Pulmonary artery endothelial cell (primary cell): Measurements from ENCODE around the gene NRG2. TPM values are rescaled to one million over a fixed set of nuclear protein-coding genes. Genes with fewer than 3 reads are reported as not detected.

Source experiments
- DNase-seq: peaks from one replicate; pipeline ENCODE4 v3.0.0-alpha.2; 2011; ENCODE audit warnings: low read depth, low spot score
- total RNA-seq: library from RNA; depleted of rRNA; stranded (reverse); fragments of >200 nt; gene quantifications from 2 replicates; pipeline ENCODE4 v1.2.3, GENCODE V29; 2014

The NRG2 gene
- total RNA-seq, 1 donor from 2014 or later = 0.46 TPM

DNA sequence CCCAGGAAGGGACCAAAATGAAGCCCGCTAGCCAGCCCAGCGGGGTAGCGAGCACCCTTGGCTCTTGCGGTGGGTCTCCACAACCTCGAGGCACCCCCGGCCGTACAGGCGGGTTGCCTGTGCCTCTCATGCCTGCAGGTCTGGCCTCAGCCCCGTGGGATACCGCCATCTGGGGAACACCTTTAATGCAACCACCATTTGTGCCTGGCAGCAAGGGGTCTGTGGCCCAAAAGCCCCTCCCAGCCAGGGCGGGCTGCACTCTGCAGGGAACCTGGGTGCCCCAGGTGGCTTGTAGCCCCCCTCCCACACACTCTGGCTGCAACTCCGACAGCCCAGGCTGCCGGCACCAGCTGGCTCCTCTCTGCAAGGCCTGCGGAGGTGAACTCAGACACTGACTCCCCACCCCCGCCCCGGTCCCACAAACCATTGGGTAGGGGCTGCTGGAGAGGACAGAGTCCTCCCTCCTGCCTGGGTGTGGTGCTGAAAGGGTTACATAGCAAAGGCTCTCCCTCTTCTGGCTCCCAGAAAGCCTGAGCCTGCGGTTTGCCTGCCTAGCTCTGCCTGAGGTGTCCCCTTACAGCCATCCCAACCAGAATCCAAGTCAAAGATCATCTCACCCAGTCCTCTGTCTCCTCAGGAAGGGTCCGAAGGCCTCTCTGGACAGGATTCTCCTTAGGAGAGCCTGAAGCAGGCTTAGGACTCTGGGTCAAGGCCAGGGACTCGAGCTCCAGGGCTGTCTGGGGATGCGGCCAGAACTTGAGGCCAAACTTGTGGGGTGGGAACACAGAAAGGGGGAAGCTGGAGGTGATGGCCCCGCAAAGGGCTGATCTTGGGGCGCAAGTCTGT, 138.1 kb downstream of the NRG2 start:
- no peak for DNase-seq

DNA sequence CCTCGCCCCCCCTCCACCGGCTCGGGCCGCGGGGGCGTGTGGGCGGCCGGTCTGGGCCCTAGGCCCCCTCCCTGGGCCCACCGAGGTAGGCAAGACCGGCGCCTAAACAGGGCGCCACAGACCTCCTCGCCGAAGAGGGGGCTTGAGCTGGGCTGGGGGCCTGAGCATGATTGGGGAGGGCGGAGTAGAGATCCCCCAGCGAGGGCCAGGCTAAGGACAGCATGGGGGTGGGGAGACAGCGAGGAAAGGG, 138.6 kb downstream of the NRG2 start:
- DNase-seq = no peak

DNA sequence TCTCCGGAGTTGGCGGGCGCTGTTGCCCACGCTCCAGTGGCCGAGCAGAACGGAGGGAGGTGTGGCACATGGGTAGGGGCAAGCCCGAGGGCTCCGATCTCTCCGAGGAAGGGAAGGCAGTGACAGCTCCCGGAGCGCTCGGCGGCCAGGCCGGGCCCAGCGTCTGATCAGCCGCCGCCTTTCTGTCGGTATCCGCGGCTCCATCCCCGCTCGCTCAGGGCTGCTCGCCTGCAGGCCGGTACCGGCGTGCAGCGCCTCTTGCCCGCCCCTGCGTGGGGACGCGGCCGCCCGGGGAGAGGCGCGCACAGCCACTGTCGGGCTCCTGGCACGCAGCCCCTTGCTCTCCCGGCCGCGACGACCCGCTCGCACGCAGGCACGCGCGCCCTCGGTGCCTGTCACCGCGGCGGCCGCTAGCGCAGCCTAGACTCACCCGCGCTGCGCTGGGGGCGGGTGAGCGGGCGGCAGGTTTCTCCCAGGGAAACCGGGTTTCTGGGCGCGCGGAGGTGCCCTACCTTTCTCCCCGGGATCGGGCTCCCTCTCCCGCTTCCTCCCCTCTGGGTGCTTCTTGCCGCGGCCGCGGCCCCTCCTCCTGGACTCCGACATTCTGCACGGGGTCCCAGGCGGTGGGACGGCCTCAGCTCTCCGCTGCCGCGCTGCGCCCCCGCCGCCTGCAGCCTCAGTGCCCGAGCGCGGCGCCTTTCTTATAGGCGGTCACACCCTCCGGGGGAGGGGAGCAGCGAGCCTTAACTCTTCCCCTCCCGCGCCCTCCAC, 139.1 kb downstream of the NRG2 start:
- DNase-seq = no peak

DNA sequence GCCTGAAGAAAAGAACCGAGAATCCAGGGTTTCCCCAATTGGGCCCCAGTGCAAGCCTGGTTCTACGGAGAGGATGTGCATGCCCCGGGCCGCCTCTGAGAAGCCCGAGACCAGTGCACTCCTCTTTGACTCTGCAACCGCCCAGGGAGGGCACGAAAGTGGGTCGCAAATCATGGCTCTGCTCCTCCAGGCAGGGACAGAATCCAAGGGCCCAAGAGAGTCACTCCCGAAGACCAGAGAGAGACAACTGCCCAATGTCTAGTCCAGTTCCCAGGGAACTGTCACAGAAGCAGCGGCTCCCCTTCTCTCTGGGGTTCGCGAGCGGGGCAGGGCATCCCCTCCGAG, 139.7 kb downstream of the NRG2 start:
- DNase-seq = no peak

DNA sequence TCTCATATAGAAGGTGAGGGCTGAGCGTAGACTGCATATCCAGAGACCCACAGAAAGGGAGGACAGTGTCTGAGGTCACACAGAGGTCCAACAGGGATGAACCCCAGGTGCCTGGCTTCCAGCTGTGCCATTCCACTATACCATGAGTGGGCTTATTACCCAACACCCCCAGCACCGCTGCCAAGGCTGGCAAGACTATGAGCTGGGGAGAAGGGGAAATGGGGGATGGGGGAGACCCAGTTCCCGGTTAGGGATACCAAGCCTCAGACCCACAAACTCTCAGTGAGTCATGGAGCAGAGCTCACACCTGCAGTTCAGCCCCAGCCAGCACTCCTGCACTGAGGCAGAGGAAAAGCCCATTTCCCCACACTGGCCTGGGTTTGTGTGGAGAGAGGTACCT, 141.1 kb downstream of the NRG2 start:
- no peak for DNase-seq

DNA sequence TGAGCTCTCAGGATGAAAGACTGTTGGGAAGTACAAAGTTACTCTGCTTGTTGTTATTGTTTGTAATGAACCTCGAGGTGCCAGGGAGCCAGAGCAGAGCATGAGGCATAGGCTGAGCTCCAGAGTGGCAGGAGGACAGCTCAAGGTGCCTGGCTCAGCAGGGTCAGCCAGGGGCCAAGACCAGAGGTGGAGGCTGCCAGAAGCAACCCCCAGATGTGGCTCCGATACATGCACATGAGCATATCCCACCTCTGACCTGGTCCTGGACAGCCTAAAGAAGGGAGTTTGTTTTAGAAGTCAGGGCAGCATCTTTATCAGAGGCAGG, 141.9 kb downstream of the NRG2 start:
- DNase-seq = no peak

DNA sequence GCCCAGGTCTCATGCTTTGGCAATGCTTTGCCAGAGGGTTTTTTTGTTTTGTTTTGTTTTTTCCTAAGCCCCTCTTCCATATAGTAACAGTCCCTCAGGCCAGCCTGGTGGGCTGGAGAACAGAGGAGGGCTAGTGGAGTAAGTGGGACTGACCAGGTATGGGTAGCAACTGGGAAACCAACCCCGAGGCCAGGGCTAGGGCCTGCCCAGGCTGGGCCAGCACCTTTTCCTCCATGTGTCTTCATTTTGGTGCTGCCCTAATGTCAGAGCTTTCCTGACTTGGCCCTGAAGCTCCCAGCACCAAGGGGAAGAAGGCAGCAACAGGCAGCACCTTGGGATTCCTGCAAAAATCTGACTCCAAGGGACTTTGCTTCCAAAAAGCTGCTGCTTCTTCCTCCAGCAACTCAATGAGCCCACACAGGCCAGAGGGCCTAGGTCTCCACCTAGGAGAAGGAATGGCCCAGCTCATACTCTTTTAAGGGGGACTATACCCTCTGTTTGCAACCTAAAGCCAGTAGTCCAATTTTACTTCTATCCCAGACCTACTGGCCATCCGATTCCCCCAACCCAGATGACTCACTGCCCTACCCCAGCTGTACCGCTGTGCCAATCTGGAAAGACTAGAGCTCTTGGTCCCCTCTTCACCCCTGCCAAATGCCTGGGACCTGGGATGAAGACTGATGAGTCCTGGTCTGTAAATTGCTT, 142.4 kb downstream of the NRG2 start:
- DNase-seq = no peak

DNA sequence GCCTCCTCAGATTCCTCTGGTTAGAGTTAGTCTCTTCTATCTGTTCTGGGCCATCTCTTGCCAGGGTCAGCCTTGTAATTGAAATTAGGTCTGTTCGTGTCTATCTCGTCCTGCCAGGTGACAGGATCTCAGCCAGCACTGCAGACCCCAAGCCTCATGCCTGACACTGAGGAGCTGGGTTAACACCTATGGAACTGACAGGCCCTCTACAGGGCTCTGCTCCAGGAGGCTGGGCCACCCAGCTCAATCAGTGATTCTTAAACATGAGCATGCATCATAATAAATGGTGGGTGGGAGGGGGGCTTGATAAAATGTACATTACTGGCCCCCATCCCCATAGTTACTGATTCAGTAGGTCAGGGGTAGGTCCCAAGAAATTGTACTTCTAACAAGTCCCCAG, 144.1 kb downstream of the NRG2 start:
- no peak for DNase-seq

DNA sequence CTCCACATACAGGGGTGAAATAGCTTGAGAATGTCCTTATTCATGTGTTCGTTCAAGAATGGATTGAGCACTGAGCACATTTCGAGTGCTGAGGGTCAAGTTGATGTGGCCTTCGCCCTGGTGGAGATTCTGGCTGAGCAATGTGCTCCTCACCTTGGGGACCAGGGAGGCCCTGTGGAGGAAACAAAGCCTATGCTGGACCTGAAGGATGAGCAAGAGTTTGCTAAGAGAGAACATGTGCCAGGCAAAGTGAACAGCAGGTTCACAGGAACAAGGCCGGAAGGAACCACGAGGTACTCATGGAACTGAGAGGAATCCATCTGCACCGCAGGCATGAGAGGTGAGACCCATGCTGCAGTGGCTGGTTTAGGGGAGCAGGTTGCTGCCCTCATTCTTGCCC, 145.1 kb downstream of the NRG2 start:
- DNase-seq = no peak

DNA sequence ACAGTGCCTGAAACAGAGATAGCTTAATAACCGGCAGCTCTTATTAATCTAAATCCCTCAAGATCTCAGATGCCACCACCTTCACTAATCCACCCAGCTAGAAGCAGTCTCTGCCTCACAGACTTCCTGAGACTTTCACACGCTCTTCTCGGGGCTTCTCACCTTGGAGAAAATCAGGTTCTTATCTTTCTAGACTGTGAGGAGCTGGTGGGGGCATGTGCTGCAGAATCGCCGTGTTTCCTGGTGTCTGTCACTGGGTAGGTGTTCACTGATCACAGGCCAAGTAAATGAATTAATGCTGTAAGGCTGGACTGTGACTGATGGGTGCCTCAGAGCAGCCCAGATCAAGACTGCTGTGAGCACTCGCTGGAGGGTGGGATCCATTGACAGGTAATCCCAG, 145.8 kb downstream of the NRG2 start:
- DNase-seq = no peak

DNA sequence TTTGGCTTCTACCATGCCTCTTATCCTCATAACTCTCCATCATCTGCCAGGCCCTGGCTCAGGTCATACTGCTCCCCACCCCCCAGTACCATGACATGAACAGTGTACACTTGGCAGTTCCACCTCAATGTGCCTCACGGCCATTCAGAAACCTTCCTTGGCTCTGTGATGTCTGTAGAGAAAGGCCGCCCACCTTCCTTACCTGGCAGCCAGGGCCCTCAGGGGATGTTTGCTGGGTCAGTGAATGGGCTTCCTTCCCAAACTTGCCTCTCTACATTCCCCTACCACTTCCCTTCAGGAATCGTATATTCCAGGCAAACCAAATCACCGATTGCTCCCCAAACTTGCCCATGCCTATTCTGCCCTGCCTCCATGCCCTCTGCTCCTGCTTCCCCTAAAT, 146.4 kb downstream of the NRG2 start:
- DNase-seq = no peak

DNA sequence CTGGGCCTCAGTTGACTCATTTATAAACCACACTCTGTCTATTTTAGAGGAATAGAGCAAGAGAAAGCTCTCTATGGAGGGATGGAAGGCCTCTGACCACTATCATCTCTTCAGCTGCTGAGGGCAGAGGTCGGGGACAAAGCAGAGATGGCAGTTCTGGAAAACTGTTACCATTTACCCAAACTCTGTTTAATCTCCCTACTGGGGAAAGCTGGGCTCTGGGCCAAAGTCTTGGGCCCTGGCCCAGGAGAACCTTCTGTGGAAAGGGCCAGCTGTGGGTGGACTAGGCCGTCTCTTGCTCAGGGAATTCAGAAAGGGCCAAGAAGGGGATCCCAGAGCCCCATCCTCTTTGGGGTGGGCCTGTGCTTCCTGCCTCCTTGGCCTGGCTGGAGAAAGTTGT, 147.5 kb downstream of the NRG2 start:
- DNase-seq = no peak

DNA sequence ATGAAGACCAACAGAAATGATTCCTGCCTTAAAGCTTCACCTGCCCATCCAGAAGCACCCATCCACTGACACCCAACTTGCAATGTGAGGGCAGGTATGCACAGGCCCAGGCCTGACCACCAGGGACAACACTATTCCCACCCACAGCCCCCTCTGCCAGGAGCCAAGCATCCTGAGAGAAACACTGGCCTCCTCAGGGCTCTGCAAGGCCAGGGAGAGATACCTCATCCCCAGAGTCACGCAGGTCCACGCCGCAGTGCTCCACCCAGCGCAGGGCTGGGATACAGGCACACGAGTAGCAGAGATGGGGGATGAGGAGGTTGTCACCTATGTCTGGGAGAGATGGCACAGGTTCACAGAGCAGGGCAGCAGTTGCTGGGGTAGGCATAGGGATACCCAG, 148.1 kb downstream of the NRG2 start:
- DNase-seq = no peak

DNA sequence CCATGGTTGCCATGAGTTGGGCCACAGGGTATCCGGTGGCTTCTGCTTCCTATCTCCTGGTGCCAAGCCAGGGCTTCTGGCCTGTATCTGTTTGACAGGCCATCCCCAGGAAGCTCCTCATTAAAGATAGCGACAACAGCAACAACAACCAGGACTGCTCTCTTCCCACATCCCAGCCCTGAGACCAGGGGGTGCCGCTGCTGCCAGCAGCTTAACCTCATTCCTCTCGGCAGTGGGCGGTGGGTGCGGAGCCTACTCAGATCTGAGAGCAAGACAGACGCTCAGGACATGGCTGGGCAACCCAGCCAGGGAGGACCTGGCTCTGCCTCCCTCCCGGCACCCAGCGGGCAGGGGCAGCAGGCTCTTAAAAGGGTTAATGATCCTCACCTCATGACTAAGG, 149.2 kb downstream of the NRG2 start:
- no peak for DNase-seq

DNA sequence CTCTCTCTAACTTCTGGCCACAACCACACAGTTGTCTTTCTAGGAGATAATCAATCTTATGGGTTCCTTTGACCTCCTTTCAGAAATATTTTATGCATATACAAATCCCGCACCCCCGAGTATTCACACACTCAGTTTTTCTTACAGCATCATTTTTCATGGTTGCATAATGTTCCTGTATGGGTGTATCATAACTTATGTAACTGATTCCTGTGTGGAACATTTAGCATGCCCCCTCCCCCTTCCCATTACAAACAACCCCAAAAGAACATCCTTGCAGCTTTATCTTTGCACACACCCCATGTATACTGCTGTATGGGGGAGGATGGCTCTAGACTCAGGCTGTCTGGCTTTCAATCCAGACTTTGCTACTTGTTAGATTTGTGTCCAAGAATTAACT, 153.7 kb downstream of the NRG2 start:
- no peak for DNase-seq

DNA sequence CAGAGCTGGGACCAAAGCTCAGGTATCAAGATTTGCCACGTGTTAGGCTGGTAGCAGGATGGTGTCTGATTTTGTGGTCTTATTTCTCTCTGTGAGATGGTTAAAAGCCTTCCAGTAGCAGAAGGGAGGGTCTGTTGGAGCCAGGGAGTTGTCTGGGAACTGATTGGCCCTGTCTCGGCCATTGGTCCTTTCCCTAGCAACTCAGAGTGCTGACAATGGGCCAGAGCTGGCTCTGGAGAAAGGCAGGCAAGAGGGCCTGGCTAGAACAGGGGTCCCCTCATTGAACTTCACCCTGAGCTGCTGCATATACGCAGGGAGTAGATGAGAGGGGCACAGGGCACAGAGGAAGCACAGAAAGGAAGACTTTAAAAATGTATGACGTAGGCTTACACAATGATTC, 154.7 kb downstream of the NRG2 start:
- no peak for DNase-seq

DNA sequence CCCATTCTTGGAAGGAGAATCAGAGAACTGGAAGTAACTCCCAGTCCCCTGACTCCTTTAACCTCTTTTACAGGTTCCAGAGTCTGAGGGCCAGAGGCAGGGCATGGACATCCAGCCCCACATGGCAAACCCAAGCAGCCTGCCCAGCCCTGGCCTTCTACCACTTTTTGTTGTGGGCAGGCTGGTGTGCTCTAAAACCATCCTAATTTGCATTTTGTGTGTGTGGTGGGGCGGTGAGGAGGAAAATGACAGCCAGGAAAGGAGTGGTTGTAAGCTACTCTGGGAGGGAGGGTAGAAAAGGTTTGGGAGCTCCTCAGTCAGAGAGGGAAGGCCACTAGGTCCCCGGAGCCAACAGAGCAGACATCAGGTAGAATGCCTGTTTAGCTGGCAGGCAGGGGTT, 156.9 kb downstream of the NRG2 start:
- DNase-seq = no peak

DNA sequence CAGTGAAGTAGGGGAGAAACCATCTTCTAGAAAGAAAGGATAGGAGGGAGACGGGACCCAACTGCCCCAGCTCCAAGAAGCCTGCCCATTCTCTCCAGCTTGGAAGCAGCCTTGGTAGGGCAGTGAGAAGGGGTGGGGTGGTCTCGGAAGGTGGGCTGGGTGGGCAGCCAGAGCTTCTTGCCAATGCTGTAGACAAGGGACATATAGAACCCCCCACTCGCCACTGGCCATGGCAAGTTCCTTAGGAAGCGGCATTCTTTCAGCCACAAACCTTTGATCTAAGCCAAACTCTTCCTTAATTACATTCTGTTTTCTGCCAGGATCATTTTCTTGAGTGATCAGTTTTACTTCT, 157.3 kb downstream of the NRG2 start:
- DNase-seq = no peak

DNA sequence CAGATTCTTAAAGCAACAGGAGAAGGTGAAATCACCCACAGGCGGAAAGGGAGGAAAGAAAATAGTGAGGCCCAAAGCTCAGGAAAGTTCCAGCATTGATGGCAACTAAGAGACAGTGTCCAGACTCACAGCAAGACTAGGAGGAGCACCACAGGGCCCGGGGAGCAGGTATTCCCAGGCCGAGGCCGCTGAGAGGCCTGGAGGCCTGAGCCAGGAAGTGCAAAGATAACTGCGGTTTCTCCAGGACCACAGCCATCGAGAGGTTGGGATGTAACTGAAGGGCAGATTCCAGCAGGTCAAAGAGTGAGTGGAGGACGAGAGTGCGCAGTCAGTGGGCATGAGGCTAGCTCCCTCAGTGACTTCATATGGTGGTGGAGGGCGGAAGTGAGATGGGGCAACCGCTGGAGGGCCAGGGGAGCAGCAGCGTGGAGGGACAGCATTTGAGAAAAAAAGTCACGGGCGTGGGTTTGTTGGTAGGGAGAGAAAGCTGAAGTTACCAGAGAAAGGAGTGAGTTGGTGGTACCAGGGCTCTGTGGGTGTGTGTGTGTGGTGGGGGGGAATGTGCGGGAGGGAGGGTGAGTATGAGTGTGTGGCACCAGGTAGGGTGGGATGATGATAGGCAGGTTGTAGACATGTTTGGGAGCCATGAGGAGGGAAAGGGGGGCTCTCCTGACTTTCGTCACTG, 157.8 kb downstream of the NRG2 start:
- no peak for DNase-seq

DNA sequence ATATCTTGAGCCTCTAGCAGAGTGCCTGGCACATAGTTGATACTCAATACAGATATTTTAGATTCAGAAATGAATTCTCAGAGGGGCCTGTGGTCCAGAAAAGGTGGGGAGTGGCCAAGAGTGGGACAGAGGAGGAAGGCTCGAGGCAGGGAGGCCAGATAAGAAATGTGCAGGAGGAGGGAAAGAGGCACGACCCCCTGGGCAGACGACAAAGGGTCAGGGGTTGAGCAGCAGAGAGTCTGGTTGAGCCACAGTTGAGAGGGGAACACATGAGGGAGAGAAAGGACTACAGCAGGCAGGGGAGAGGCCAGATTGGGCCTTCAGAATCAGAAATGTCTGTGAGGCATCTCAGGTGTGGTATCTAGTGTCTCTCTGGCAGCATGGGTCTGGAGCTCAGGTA, 158.4 kb downstream of the NRG2 start:
- no peak for DNase-seq

DNA sequence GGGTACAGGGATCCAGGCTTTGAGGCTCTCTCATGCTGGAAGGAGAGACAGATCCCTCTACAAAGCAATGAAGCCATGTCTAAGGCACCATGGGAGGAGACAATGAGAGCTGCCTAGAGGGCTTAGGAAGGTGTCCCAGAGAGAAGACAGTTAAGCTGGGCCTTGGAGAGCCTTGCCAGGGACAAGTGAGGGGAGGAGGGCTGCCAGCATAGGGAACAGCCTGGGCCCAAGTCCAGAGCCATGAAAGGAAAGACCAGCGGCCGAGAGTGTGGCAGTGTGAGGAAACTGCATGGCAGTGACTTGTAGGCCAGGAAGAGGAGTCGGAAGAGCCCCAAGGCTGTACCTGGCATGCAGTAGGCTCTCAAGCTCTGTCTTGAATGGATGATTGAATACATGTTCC, 159.0 kb downstream of the NRG2 start:
- no peak for DNase-seq

DNA sequence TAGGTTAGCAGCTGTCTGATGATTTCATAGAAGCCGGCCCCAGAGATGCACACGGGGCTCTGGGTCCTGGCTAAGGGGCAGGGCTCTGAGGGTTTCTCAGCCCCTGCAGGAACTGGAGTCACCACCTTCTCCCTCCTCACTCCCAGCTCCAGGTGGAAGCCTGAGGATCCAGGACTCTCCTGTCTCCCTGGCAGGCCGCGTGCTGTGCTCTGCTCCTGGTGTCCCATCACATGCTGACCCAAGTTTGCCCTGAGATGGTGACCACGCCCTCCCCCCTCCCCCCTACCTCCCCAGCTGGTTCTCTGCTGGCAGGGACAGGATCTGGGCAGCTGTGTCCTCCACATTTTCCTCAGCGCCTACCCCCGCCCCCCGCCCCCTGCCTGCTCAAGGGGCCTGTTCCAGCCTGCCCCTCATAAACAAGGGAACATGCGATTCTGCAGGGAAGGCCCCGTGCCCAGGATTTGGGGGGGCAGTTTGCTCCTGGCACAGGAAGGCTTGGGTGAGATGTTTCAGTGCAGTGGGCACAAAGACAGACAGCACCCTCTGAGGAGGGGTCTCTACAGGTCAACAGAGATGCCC, 160.0 kb downstream of the NRG2 start:
- no peak for DNase-seq
